Activated T-cell treated with anti-CD3 and anti-CD28 coated beads, Interleukin-2, amount 50 U/mL, for 24 hours (primary cell): ENCODE measurements around the gene SF3B3.

Source experiments
- DNase-seq: peaks from one replicate; pipeline ENCODE4 v3.0.0-alpha.2; 2020
- H3K27ac Mint-ChIP-seq: 2 replicates; pipeline ENCODE4 v1.8.0; 2020; ENCODE audit warnings: mild to moderate bottlenecking, mixed read lengths
- H3K27me3 Mint-ChIP-seq: 2 replicates; pipeline ENCODE4 v1.8.0; 2020; ENCODE audit warnings: mixed read lengths
- H3K36me3 Mint-ChIP-seq: 2 replicates; pipeline ENCODE4 v1.8.0; 2020; ENCODE audit warnings: low read depth, mixed read lengths
- H3K4me1 Mint-ChIP-seq: 2 replicates; pipeline ENCODE4 v1.8.0; 2020; ENCODE audit warnings: low read depth, mixed read lengths
- H3K4me3 Mint-ChIP-seq: 2 replicates; pipeline ENCODE4 v1.8.0; 2020; ENCODE audit warnings: mild to moderate bottlenecking, moderate library complexity, mixed read lengths
- H3K9me3 Mint-ChIP-seq: 2 replicates; pipeline ENCODE4 v1.8.0; 2020; ENCODE audit warnings: mixed read lengths

The SF3B3 gene

DNA sequence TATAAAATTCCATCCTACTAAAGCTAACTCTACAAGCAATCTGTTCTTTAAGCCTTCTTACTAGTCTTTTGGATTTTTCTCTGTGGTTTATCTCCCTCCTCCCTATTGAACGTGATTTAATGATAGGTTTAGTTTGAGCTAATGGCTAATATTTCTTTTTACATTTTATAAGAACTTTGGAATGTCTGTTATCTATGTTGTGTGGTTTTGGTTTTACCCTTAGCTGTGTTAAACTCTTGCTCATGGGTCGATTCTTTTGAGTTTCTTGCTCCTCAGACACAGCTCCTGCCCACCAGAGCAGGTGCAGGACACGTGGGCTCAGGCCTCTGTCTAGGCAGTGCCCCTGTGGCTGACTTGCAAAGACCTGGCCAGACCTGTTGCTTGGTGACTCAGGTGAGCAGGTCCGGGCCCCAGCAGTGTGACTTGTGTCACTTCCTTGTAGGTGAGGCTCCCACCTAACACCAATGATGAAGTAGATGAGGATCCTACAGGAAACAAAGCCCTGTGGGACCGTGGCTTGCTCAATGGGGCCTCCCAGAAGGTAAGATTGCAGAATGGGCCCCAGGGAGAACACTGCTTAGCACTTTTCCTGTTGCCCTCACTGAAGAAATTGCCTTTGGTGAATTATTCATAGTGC, 45.1 kb downstream of the SF3B3 start:
- DNase-seq, result no peak
- no peak overlapping the region for H3K4me3 Mint-ChIP-seq
- H3K36me3 Mint-ChIP-seq, result peaks cover 99% of the 10 kb centered on the region
- no peaks in the 10 kb centered on the region for H3K9me3 Mint-ChIP-seq
- H3K27ac Mint-ChIP-seq, result peak overlapping the region; percentile 74
- no peaks in the 10 kb centered on the region for H3K27me3 Mint-ChIP-seq
- H3K4me1 Mint-ChIP-seq, result peaks cover 30% of the 10 kb centered on the region

- H3K4me3 Mint-ChIP-seq, result no peak overlapping the region
- no peak for DNase-seq
- peak overlapping the region; percentile 74 for H3K27ac Mint-ChIP-seq
- peaks cover 98% of the 10 kb centered on the region for H3K36me3 Mint-ChIP-seq
- H3K9me3 Mint-ChIP-seq, result no peaks in the 10 kb centered on the region
- peaks cover 36% of the 10 kb centered on the region for H3K4me1 Mint-ChIP-seq
- no peaks in the 10 kb centered on the region for H3K27me3 Mint-ChIP-seq
Observed at GRCh38 chr16:70569752-70570151, 46.1 kb downstream of the SF3B3 start.

DNA sequence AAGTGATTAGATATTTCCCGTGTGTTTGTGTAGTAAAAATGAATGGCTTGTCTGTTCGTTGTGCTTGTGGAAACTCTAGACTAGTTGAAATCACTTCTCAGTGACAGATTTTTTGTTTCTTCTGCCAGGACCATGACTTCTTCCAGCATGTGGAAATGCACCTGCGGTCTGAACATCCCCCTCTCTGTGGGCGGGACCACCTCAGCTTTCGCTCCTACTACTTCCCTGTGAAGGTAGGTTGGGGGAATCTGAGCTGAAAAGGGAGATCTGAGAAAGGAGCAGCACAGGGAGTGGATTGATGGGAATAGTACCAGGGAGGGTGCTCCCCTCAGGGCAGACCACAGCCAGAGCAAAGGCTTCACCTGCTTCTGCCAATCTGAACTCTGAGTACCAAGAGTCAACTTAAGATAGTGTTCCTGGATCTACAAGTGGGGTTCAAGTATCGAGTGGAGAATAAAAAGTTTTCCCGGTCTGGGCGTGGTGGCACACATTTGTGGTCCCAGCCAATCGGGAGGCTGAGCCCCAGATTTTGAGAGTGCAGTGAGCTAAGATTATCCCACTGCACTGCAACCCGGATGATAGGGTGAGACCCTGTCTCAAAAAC, 47.5 kb downstream of the SF3B3 start:
- no peak overlapping the region for H3K4me3 Mint-ChIP-seq
- no peaks in the 10 kb centered on the region for H3K9me3 Mint-ChIP-seq
- no peak for DNase-seq
- peak overlapping the region; percentile 86 for H3K27ac Mint-ChIP-seq
- H3K27me3 Mint-ChIP-seq, result no peaks in the 10 kb centered on the region
- H3K36me3 Mint-ChIP-seq, result peaks cover 96% of the 10 kb centered on the region
- H3K4me1 Mint-ChIP-seq, result peaks cover 43% of the 10 kb centered on the region

- peaks cover 48% of the 10 kb centered on the region for H3K4me1 Mint-ChIP-seq
- peak overlapping the region; percentile 94 for H3K27ac Mint-ChIP-seq
- H3K4me3 Mint-ChIP-seq, result no peak overlapping the region
- H3K27me3 Mint-ChIP-seq, result no peaks in the 10 kb centered on the region
- H3K36me3 Mint-ChIP-seq, result peaks cover 96% of the 10 kb centered on the region
- H3K9me3 Mint-ChIP-seq, result no peaks in the 10 kb centered on the region
- no peak for DNase-seq
Observed at GRCh38 chr16:70571623-70572022, 48.0 kb downstream of the SF3B3 start.

- Mint-ChIP-seq H3K4me1 (peaks cover 55% of the 10 kb centered on the region), H3K27ac (peak overlapping the region; percentile 94)
Observed at GRCh38 chr16:70572050-70572925, 48.7 kb downstream of the SF3B3 start.

DNA sequence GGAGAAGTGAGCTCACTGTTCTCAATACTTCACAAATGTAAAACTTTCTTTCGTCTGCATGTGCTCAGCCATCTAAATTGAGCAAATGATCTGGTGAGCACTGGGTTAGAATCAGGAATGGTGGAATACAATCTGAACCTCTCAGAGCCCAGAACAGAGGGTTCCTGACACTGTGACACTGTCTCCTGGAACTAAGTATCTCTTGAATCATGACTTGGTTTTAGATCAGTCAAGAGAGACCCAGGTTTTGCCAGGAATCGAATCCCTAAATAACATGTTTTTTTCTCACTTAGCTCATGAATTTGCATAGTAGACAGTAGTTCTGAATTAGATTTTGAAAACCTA, 49.3 kb downstream of the SF3B3 start:
- Mint-ChIP-seq H3K27ac (peak overlapping the region; percentile 94), H3K9me3 (no peaks in the 10 kb centered on the region), H3K27me3 (no peaks in the 10 kb centered on the region), H3K36me3 (peaks cover 88% of the 10 kb centered on the region), H3K4me1 (peaks cover 56% of the 10 kb centered on the region), H3K4me3 (no peak overlapping the region)
- no peak for DNase-seq

More at GRCh38 chr16:70572050-70572925, 48.7 kb downstream of the SF3B3 start:
- Mint-ChIP-seq H3K4me3 (no peak overlapping the region), H3K9me3 (no peaks in the 10 kb centered on the region), H3K27me3 (no peaks in the 10 kb centered on the region), H3K36me3 (peaks cover 94% of the 10 kb centered on the region)
- no peak for DNase-seq

DNA sequence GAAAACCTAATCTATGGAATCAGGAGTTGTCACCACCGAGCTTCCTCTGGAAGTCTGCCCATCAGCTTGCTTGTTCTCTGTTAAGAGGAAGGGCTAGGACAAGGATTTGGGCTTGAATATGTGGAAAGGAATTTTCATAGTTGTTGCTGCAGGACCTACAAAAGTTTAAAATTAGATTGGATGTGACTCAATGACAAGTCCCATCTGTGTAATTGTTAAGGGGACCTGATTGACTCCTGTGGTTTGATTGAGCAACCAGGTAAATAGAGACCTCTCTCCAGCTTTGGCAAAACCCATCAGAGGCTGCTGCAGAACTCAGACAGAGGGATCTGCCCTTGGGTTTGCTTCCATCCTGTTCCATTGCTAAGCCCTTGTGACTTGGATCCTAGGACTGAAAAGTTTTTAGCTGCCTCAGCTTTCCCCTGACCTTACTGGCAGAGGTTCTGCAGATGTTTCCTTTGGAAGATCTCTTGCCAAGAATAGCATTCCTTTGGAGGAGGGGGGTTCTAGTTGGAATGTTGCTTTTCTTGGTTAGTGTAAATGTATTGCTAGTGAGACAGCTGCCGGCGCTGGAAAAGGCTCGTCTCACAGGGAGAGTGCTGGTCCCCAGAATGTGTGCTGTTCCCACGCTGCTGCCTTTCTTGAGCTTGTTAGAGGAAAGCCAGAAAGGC, 50.0 kb downstream of the SF3B3 start:
- Mint-ChIP-seq H3K36me3 (peaks cover 81% of the 10 kb centered on the region), H3K27me3 (no peaks in the 10 kb centered on the region), H3K4me3 (no peak overlapping the region), H3K4me1 (peaks cover 56% of the 10 kb centered on the region), H3K27ac (peak overlapping the region; percentile 94), H3K9me3 (no peaks in the 10 kb centered on the region)
- no peak for DNase-seq

DNA sequence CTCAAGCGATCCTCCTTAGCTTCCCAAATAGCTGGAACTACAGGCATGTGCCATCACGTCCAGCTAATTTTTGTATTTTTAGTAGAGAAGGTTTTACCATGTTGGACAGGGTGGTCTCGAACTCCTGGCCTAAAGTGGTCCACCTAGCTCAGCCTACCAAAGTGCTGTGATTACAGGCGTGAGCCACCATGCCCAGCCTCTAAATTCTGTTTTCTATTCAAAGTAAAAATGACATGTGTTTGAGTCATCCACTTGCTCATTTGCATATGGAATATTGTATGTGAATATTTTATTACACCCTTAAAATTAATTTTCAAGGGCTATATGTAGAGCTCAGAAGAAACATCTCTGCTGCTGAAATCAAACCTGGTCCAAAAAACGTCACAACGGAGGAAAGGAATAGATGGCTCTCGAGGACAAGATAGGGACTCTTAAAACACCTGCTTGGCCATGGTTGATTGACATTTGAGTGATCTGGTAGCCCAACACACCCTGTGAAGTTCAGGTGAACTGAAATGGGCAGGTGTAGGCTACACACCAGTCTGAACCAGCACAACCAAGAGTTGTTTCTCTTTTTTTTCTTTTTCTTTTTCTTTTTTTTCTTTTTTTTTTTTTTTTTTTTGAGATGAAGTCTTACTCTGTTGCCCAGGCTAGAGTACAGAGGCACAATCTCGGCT, 51.1 kb downstream of the SF3B3 start:
- peaks cover 56% of the 10 kb centered on the region for H3K4me1 Mint-ChIP-seq
- no peak for DNase-seq
- peak overlapping the region; percentile 80 for H3K27ac Mint-ChIP-seq
- H3K36me3 Mint-ChIP-seq, result peaks cover 69% of the 10 kb centered on the region
- H3K27me3 Mint-ChIP-seq, result no peaks in the 10 kb centered on the region
- no peaks in the 10 kb centered on the region for H3K9me3 Mint-ChIP-seq
- no peak overlapping the region for H3K4me3 Mint-ChIP-seq

DNA sequence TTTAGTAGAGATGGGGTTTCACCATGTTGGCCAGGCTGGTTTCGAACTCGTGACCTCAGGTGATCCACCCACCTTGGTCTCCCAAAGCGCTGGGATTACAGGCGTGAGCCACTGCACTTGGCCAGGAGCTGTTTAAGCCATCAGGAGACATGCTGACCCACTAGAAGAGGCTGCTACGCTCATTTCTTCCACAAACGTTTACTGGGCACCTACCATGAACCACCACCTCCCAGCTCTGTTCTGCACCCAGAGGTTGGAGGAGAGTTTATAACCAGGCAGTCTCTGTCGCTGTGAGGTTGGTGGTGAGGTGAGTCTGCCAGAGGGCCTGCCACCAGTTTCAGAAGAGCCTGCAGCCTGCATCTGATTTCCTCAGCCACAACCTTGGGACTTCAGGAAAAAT, 51.8 kb downstream of the SF3B3 start:
- Mint-ChIP-seq H3K27ac (peak overlapping the region; percentile 82), H3K4me3 (no peak overlapping the region), H3K4me1 (peaks cover 56% of the 10 kb centered on the region)

GRCh38 chr16:70576431-70577255, 53.0 kb downstream of the SF3B3 start:
- Mint-ChIP-seq H3K4me1 (peaks cover 47% of the 10 kb centered on the region), H3K9me3 (no peaks in the 10 kb centered on the region), H3K27me3 (no peaks in the 10 kb centered on the region), H3K4me3 (no peak overlapping the region), H3K27ac (peak overlapping the region; percentile 65), H3K36me3 (peaks cover 50% of the 10 kb centered on the region)
- no peak for DNase-seq

More for the DNA sequence above, 51.8 kb downstream of the SF3B3 start:
- Mint-ChIP-seq H3K36me3 (peaks cover 63% of the 10 kb centered on the region), H3K9me3 (no peaks in the 10 kb centered on the region), H3K27me3 (no peaks in the 10 kb centered on the region)
- no peak for DNase-seq

- Mint-ChIP-seq H3K27ac (peak overlapping the region; percentile 65), H3K4me3 (no peak overlapping the region), H3K9me3 (no peaks in the 10 kb centered on the region), H3K36me3 (peaks cover 44% of the 10 kb centered on the region), H3K27me3 (no peaks in the 10 kb centered on the region), H3K4me1 (peaks cover 40% of the 10 kb centered on the region)
- peak; percentile 50 for DNase-seq
Observed at GRCh38 chr16:70577256-70577698, 53.7 kb downstream of the SF3B3 start.

DNA sequence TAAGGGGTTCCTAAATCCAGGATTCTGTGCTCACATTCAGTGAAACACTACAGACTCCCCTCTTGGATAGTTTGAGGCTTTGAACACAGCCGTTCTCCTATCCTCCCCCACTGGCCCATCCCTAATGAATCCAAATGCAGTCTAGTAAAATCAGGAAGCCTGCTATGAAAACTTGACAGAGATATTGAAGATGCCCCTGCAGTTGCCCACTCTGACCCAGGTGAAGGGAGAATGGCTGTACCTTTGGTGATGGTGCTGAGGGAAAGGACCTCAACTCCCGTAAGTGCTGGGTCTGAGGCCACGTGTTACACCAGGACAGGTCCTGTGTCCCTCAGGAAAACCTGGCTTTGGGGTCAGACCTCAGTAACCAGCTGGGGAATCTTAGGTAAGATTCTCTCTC, 54.4 kb downstream of the SF3B3 start:
- Mint-ChIP-seq H3K36me3 (peaks cover 36% of the 10 kb centered on the region), H3K27me3 (no peaks in the 10 kb centered on the region), H3K9me3 (no peaks in the 10 kb centered on the region), H3K4me3 (no peak overlapping the region), H3K4me1 (peaks cover 33% of the 10 kb centered on the region), H3K27ac (peak overlapping the region; percentile 47)
- no peak for DNase-seq

DNA sequence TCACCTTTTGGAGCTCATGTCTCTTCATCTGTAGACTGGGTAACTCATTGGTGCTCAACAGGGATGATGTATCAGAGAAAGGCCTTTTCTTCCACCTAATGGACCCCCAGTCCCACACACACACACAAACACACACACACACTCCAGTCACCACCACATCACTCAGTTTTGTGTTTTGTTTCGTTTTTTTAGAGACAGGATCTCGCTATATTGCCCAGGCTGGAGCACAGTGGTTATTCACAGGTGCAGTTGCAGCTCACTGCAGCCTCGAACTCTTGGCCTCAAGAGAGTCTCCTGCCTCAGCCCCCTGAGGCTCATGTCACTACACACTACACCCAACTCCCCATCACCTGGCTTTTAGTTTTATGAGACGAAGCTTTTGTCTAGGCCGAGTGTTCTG, 55.6 kb downstream of the SF3B3 start:
- Mint-ChIP-seq H3K4me3 (no peak overlapping the region), H3K27ac (peak overlapping the region; percentile 68)

More for the DNA sequence above, 55.6 kb downstream of the SF3B3 start:
- H3K4me1 Mint-ChIP-seq, result peaks cover 25% of the 10 kb centered on the region
- no peaks in the 10 kb centered on the region for H3K9me3 Mint-ChIP-seq
- H3K27me3 Mint-ChIP-seq, result no peaks in the 10 kb centered on the region
- DNase-seq, result no peak
- H3K36me3 Mint-ChIP-seq, result peaks cover 25% of the 10 kb centered on the region
